Caco-2 (cell line): ENCODE measurements around the gene ZMYND12. TPM values are rescaled to one million over a fixed set of nuclear protein-coding genes. Genes with fewer than 3 reads are reported as not detected.

Experiments used
- BruUV-seq: library from RNA; stranded (reverse); fragments of 400-500 nt; replicated peaks from 2 replicates; lab custom pipeline; 2021; lab: Mats Ljungman, UMichigan
- CTCF ChIA-PET: fragments of 300-600 bp; sonication (Branson Sonifier 250); formaldehyde crosslinking; loops from one replicate; lab custom pipeline; 2022; ENCODE audit warnings: antibody characterized with exemption; lab: Charles Lee
- POLR2A ChIA-PET: fragments of 300-600 bp; sonication (Branson Sonifier 250); formaldehyde crosslinking; loops from one replicate; lab custom pipeline; 2022; ENCODE audit warnings: antibody characterized with exemption; lab: Charles Lee
- DNase-seq, 2 experiments: peaks; one replicate each; pipeline versions ENCODE4 v3.0.0 to v3.0.0-alpha.2; 2020 to 2022
- H3K27me3 ChIP-seq: replicated peaks from 2 replicates; pipeline ENCODE4 v1.6.0; 2011; ENCODE audit warnings: low read length; ENCODE audit not compliant: control insufficient read depth, insufficient read depth
- H3K36me3 ChIP-seq: 2 replicates; pipeline ENCODE4 v1.5.1; 2011; ENCODE audit warnings: low read length; ENCODE audit not compliant: control insufficient read depth, insufficient read depth
- H3K4me1 ChIP-seq: fragments of 250-450 bp; sonication (Bioruptor Pico); 2 replicates; pipeline ENCODE4 v1.5.1; 2020; ENCODE audit warnings: mild to moderate bottlenecking
- H3K4me3 ChIP-seq: 2 replicates; pipeline ENCODE4 v1.5.1; 2011; ENCODE audit warnings: low read depth, mild to moderate bottlenecking, control low read depth, low read length
- H3K9me3 ChIP-seq: fragments of 250-450 bp; sonication (Bioruptor Pico); 2 replicates; pipeline ENCODE4 v1.5.1; 2020; ENCODE audit warnings: mild to moderate bottlenecking, moderate library complexity
- H3K27ac Mint-ChIP-seq: one replicate; pipeline ENCODE4 v1.8.0; 2022; ENCODE audit warnings: mixed read lengths; ENCODE audit not compliant: unreplicated experiment
- H3K27me3 Mint-ChIP-seq: one replicate; pipeline ENCODE4 v1.8.0; 2022; ENCODE audit warnings: mixed read lengths; ENCODE audit not compliant: insufficient read depth, unreplicated experiment
- H3K36me3 Mint-ChIP-seq: one replicate; pipeline ENCODE4 v1.8.0; 2022; ENCODE audit warnings: mild to moderate bottlenecking, mixed read lengths; ENCODE audit not compliant: insufficient read depth, unreplicated experiment
- H3K4me1 Mint-ChIP-seq: one replicate; pipeline ENCODE4 v1.8.0; 2022; ENCODE audit warnings: low read depth, mixed read lengths; ENCODE audit not compliant: unreplicated experiment
- H3K4me3 Mint-ChIP-seq: one replicate; pipeline ENCODE4 v1.8.0; 2022; ENCODE audit warnings: mild to moderate bottlenecking, moderate library complexity, mixed read lengths; ENCODE audit not compliant: unreplicated experiment
- H3K9me3 Mint-ChIP-seq: one replicate; pipeline ENCODE4 v1.8.0; 2022; ENCODE audit warnings: mixed read lengths; ENCODE audit not compliant: unreplicated experiment
- intact Hi-C: fragments of 100-400 bp; cut with micrococcal nuclease; formaldehyde crosslinking; loops from one replicate; pipeline ENCODE4 v1.10.0; 2022; ENCODE audit not compliant: unreplicated experiment
- total RNA-seq: library from RNA; stranded (reverse); gene quantifications from 2 replicates; pipeline ENCODE4 v1.2.3, GENCODE V29; 2022
- TF ChIP-seq, protein P1 (sequence below), 2 experiments: fragments of 200-600 bp in 1 of 2; IDR thresholded peaks; 1 replicate in 1 of 2; 2 replicates in 1 of 2; pipeline versions ENCODE4 v1.5.1 to v1.8.0; 2011 to 2022; ENCODE audit warnings: antibody characterized with exemption in 1 of 2, control low read depth in 1 of 2, inconsistent platforms in 1 of 2, low read depth in 1 of 2, low read length in 1 of 2, mild to moderate bottlenecking in 1 of 2, moderate library complexity in 1 of 2; ENCODE audit not compliant: insufficient read depth in 1 of 2, severe bottlenecking in 1 of 2, unreplicated experiment in 1 of 2

The ZMYND12 gene
- total RNA-seq, 1 experiment from 2014 or later, result 0.36 TPM

DNA sequence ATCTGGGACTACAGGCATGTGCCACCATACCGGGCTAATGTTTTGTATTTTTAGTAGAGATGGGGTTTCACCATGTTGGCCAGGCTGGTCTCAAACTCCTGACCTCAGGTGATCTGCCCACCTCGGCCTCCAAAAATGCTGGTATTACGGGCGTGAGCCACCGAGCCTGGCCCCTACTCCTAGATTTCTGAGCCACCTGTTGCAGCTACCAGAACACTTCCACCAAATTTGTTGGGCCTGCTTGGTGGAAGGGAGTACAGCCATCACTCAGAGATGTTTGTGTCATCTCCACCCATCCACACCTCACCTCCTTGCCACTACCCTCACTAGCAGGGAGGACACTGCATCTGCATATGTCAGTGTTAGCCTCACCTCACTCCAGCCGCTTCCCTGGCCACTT lies 69.8 kb downstream of the ZMYND12 start:
- no peaks in the 10 kb centered on the region for H3K9me3 Mint-ChIP-seq
- H3K4me1 ChIP-seq, result no peaks in the 10 kb centered on the region
- BruUV-seq, result no TSS peak
- ChIA-PET CTCF (no interaction called here), POLR2A (no interaction called here)
- no peak overlapping the region for H3K4me3 Mint-ChIP-seq
- H3K4me3 ChIP-seq, result no peak overlapping the region
- TF ChIP-seq, protein P1, sequence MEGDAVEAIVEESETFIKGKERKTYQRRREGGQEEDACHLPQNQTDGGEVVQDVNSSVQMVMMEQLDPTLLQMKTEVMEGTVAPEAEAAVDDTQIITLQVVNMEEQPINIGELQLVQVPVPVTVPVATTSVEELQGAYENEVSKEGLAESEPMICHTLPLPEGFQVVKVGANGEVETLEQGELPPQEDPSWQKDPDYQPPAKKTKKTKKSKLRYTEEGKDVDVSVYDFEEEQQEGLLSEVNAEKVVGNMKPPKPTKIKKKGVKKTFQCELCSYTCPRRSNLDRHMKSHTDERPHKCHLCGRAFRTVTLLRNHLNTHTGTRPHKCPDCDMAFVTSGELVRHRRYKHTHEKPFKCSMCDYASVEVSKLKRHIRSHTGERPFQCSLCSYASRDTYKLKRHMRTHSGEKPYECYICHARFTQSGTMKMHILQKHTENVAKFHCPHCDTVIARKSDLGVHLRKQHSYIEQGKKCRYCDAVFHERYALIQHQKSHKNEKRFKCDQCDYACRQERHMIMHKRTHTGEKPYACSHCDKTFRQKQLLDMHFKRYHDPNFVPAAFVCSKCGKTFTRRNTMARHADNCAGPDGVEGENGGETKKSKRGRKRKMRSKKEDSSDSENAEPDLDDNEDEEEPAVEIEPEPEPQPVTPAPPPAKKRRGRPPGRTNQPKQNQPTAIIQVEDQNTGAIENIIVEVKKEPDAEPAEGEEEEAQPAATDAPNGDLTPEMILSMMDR (IDR thresholded peaks at IDR 0.05; ENCODE audit: insufficient read depth in 1 of 2, low read depth in 1 of 2, low read length in 1 of 2, severe bottlenecking in 1 of 2, unreplicated experiment in 1 of 2), result no peak
- no peak overlapping the region for H3K27ac Mint-ChIP-seq
- no peaks in the 10 kb centered on the region for H3K4me1 Mint-ChIP-seq
- H3K27me3 ChIP-seq, result no peaks in the 10 kb centered on the region
- DNase-seq, result no peak
- no peaks in the 10 kb centered on the region for H3K27me3 Mint-ChIP-seq
- no peaks in the 10 kb centered on the region for H3K9me3 ChIP-seq
- no peaks in the 10 kb centered on the region for H3K36me3 ChIP-seq
- no peaks in the 10 kb centered on the region for H3K36me3 Mint-ChIP-seq
- intact Hi-C loops, result no loop called here

DNA sequence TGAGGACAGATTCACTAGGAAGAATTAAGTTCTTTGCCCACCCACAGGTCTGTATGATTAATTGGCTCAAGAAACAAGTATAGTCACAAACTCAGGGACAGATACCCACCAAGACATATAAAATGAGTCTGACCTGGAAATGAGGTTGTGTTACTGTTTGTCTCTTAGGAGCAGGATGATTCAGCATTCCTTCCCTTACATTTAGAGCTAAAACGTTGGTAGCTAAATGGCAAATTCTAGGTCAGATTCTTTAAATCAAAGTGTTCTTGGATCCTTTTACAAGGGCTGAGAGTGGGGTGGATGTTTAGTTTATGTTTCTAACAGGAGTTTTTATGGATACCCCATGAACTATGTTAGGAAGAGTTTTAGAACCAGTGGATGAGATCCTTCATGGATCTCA lies 70.5 kb downstream of the ZMYND12 start:
- ChIA-PET POLR2A (no interaction called here), CTCF (no interaction called here)
- H3K4me1 ChIP-seq, result no peaks in the 10 kb centered on the region
- Mint-ChIP-seq H3K9me3 (no peaks in the 10 kb centered on the region), H3K4me1 (no peaks in the 10 kb centered on the region), H3K36me3 (no peaks in the 10 kb centered on the region), H3K27me3 (no peaks in the 10 kb centered on the region), H3K27ac (no peak overlapping the region), H3K4me3 (no peak overlapping the region)
- no peaks in the 10 kb centered on the region for H3K27me3 ChIP-seq
- no peak overlapping the region for H3K4me3 ChIP-seq
- intact Hi-C loops, result no loop called here
- no peaks in the 10 kb centered on the region for H3K9me3 ChIP-seq
- TF ChIP-seq, protein P1 (IDR thresholded peaks at IDR 0.05; ENCODE audit: insufficient read depth in 1 of 2, low read depth in 1 of 2, low read length in 1 of 2, severe bottlenecking in 1 of 2, unreplicated experiment in 1 of 2), result no peak
- no peak for DNase-seq
- no peaks in the 10 kb centered on the region for H3K36me3 ChIP-seq
- no TSS peak for BruUV-seq

DNA sequence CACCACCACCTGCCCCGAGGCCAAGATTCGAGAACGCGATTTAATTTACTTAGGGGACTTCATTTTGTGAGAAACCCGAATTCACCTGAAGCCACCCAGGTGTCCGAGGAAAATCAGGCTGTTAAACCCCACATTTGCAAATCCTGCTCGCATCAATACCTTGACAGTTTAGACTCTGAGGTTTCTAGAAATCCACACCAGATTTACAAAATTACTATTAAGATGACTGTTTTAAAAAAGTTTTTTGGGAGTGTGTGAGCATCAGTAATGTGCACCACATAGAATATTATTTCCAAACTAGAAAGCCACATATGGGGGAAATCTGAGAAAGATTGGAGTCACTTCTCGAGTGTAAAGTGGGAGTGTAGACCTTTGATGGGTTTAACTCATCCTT lies 74.5 kb downstream of the ZMYND12 start:
- no peaks in the 10 kb centered on the region for H3K36me3 Mint-ChIP-seq
- no peaks in the 10 kb centered on the region for H3K4me1 Mint-ChIP-seq
- no peaks in the 10 kb centered on the region for H3K9me3 ChIP-seq
- no peaks in the 10 kb centered on the region for H3K4me1 ChIP-seq
- no peaks in the 10 kb centered on the region for H3K9me3 Mint-ChIP-seq
- H3K27ac Mint-ChIP-seq, result no peak overlapping the region
- H3K4me3 Mint-ChIP-seq, result peak overlapping the region; percentile 72
- H3K27me3 ChIP-seq, result no peaks in the 10 kb centered on the region
- intact Hi-C loops, result loop anchor here (2.0 kb wide), 1 partner anchor 46 kb away; the partner anchor contains the start of gene FOXJ3
- ChIA-PET CTCF (no interaction called here), POLR2A (no interaction called here)
- H3K36me3 ChIP-seq, result no peaks in the 10 kb centered on the region
- TF ChIP-seq, protein P1 (IDR thresholded peaks at IDR 0.05; ENCODE audit: insufficient read depth in 1 of 2, low read depth in 1 of 2, low read length in 1 of 2, severe bottlenecking in 1 of 2, unreplicated experiment in 1 of 2), result no peak
- no TSS peak for BruUV-seq
- no peaks in the 10 kb centered on the region for H3K27me3 Mint-ChIP-seq
- H3K4me3 ChIP-seq, result peak overlapping the region; percentile 45
- no peak for DNase-seq
